Ishikawa (cell line): ENCODE measurements around the gene GRIK5.

Experiments
- CREB1 ChIP-seq: IDR thresholded peaks from 2 replicates; pipeline ENCODE4 v1.6.1; 2012; ENCODE audit warnings: low read depth
- EGR1 ChIP-seq: IDR thresholded peaks from 2 replicates; pipeline ENCODE4 v1.6.1; 2012
- EP300 ChIP-seq: IDR thresholded peaks from 2 replicates; pipeline ENCODE4 v1.6.1; 2012; ENCODE audit warnings: borderline replicate concordance
- FOXM1 ChIP-seq: IDR thresholded peaks from 2 replicates; pipeline ENCODE4 v1.6.1; 2012; ENCODE audit warnings: low read depth, borderline replicate concordance
- NFIC ChIP-seq: IDR thresholded peaks from 2 replicates; pipeline ENCODE4 v1.6.1; 2012
- RAD21 ChIP-seq: IDR thresholded peaks from 2 replicates; pipeline ENCODE4 v1.6.1; 2012; ENCODE audit warnings: low read depth
- TAF1 ChIP-seq: IDR thresholded peaks from 2 replicates; pipeline ENCODE4 v1.6.1; 2012; ENCODE audit warnings: low read depth, mild to moderate bottlenecking
- TCF12 ChIP-seq: IDR thresholded peaks from 2 replicates; pipeline ENCODE4 v1.6.1; 2012; ENCODE audit warnings: low read depth
- TEAD4 ChIP-seq: IDR thresholded peaks from 2 replicates; pipeline ENCODE4 v1.6.1; 2012
- YY1 ChIP-seq: IDR thresholded peaks from 2 replicates; pipeline ENCODE4 v1.6.1; 2012; ENCODE audit warnings: low read depth
- ZBTB7A ChIP-seq: IDR thresholded peaks from 2 replicates; pipeline ENCODE4 v1.6.1; 2012; ENCODE audit warnings: low read depth
- TF ChIP-seq, protein P1 (sequence below): IDR thresholded peaks from 2 replicates; pipeline ENCODE4 v1.6.1; 2012; ENCODE audit warnings: low read depth, mild to moderate bottlenecking
- TF ChIP-seq, protein P2 (sequence below): IDR thresholded peaks from 2 replicates; pipeline ENCODE4 v1.6.1; 2012
- TF ChIP-seq, protein P3 (sequence below): IDR thresholded peaks from 2 replicates; pipeline ENCODE4 v1.6.1; 2012

DNA sequence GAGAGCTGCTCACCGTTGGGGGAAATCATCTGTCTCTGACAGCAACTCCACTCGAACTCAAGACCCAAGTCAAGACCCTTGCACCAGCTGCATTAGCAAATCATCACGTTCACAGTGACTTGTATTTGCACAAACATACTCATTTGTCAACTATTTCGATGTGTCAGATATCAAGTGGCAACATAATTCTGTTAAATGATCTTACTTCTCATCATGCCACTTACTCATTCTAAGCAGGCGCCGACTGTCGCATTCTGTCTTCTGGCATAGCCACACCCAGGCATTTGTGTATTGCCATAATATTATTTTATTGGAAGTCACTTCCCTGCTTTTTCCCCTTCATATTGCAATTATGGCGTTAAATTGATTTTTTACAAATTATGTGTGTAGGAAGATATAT, 53.0 kb downstream of the GRIK5 start:
- TF ChIP-seq NFIC (no peak), EP300 (no peak), ZBTB7A (no peak), TEAD4 (no peak), EGR1 (no peak), TAF1 (no peak), YY1 (no peak), FOXM1 (no peak), CREB1 (no peak), RAD21 (no peak), TCF12 (no peak)
- TF ChIP-seq, protein P1, sequence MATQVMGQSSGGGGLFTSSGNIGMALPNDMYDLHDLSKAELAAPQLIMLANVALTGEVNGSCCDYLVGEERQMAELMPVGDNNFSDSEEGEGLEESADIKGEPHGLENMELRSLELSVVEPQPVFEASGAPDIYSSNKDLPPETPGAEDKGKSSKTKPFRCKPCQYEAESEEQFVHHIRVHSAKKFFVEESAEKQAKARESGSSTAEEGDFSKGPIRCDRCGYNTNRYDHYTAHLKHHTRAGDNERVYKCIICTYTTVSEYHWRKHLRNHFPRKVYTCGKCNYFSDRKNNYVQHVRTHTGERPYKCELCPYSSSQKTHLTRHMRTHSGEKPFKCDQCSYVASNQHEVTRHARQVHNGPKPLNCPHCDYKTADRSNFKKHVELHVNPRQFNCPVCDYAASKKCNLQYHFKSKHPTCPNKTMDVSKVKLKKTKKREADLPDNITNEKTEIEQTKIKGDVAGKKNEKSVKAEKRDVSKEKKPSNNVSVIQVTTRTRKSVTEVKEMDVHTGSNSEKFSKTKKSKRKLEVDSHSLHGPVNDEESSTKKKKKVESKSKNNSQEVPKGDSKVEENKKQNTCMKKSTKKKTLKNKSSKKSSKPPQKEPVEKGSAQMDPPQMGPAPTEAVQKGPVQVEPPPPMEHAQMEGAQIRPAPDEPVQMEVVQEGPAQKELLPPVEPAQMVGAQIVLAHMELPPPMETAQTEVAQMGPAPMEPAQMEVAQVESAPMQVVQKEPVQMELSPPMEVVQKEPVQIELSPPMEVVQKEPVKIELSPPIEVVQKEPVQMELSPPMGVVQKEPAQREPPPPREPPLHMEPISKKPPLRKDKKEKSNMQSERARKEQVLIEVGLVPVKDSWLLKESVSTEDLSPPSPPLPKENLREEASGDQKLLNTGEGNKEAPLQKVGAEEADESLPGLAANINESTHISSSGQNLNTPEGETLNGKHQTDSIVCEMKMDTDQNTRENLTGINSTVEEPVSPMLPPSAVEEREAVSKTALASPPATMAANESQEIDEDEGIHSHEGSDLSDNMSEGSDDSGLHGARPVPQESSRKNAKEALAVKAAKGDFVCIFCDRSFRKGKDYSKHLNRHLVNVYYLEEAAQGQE: no peak
- TF ChIP-seq, protein P2, sequence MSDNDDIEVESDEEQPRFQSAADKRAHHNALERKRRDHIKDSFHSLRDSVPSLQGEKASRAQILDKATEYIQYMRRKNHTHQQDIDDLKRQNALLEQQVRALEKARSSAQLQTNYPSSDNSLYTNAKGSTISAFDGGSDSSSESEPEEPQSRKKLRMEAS: no peak
- TF ChIP-seq, protein P3, sequence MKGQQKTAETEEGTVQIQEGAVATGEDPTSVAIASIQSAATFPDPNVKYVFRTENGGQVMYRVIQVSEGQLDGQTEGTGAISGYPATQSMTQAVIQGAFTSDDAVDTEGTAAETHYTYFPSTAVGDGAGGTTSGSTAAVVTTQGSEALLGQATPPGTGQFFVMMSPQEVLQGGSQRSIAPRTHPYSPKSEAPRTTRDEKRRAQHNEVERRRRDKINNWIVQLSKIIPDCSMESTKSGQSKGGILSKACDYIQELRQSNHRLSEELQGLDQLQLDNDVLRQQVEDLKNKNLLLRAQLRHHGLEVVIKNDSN: no peak
